ENCODE results near the gene ELL2.
"Not testable (repeated sequence)": the region's sequence is repeated elsewhere in the genome, so short reads cannot be mapped to it uniquely, and the experiment has no call there.

The ELL2 gene

DNA sequence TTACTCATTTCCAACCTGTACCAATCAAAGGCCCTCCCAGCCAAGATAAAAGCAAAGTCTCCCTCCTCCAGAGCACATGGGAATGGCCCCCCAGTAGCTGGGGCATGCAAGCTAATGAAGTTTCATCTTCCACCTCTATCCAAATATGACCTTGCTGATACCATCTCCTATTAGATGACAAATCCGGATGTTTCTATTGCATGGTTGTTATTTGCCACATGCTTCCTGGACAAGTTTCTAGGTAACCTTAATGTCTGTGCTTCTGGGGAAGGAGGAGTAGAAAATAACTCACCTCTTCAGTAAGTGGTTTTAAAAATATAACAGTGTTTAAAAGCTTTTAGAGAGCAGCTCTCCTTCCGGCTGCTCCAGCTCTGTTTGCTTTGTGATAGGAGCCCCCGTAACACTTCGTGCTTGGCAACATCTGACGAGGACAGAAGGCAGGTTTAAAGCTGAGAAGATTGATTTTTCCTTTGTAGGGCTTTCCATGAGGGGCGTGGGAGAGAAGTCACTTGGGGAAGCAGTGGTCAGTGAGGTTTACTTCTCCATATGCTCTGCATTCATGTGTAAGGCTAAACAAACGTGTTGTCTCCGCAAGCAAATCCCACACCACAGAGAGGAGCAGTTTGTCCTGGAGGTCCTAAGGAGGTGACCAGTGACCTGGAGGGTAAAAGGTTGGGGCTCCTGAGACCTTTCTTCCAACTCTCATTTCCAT, 98.8 kb downstream of the ELL2 start:
- DNase-seq (ENCODE audit: low read depth in 4 of 4, low spot score in 1 of 4) = no peak

DNA sequence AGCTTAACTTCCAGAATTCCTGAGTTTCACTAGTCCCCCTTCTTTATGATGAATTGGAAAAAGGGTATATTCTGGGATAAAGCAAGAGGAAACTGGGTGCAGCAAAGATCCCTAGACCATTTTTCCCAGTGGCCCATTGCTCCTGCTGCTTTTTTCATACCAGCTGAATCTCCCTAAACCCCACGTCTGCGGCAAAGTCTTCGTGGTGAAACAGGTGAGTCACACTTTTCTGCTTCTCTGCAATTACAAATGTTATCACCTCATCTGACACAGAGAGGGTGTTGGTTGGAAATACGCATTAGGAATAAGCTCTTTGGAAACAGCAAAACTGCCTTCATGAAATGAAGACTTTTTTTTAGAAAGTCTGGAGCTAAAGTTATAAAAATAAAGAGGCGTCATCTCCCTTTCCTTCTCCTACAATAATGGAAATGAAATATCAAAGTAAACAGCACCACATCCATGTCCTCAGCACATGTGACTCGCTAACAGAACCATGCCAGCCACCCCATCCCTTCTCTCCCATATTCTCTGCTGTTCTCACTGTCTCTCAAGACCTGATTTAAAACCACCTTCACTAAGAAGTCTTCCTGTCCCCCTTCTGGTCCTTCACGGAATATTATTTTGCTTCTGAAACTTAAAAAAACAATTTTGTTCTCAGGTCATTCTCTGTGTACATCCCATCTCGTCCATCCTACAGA, 99.6 kb downstream of the ELL2 start:
- DNase-seq (ENCODE audit: low read depth in 4 of 4, low spot score in 1 of 4) = no peak

DNA sequence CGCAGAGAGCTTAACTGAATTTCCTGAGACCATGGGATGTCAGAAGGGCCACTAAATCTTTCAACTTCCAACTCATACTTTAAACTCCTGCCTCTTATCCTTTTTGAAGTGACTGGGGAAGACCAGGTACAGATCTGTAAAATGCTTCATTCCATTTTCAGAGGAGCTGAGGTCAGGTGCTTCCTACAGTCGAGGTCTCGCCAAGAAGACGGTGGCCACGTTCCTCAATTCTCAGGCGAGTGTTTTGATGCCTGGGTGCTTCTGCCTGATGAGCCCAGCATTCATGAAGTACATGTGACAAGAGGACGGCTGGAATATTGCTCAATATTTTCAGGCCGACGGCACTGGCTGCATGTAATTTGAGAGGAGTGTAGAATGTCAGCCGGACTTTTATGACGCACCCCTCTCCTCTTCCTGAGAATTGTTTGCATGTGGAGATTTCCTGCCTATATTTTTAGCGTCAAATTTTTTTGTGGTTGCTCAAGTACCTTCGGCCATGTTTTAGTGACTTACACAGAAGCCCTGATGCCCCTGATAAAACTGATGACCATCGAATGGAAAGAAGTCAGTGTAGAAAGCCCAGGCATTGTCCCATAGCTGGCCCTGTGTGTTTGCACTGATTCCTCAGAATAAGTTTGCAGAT, 100.3 kb downstream of the ELL2 start:
- DNase-seq (ENCODE audit: low read depth in 4 of 4, low spot score in 1 of 4) = no peak

DNA sequence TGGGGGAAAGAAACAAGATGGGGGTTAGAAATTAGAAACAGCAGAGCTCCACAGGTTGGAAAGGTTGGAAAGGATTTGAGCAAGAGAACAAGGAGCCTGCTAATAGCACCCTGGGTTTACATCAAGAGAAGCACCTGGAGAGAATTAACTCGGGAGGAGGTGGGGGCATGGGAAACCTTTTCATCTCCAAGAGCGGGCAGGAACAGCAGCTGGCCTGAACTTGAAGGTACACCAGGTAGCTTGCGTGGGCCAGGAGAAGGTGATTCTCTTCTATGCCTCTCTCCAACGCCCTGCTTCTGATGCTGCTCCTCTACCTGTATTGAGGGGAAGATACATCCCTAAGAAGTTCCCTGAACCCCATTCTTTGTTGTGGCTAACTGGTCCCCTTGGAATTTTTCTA, 102.0 kb downstream of the ELL2 start:
- no peak for DNase-seq (ENCODE audit: low read depth in 4 of 4, low spot score in 1 of 4)

DNA sequence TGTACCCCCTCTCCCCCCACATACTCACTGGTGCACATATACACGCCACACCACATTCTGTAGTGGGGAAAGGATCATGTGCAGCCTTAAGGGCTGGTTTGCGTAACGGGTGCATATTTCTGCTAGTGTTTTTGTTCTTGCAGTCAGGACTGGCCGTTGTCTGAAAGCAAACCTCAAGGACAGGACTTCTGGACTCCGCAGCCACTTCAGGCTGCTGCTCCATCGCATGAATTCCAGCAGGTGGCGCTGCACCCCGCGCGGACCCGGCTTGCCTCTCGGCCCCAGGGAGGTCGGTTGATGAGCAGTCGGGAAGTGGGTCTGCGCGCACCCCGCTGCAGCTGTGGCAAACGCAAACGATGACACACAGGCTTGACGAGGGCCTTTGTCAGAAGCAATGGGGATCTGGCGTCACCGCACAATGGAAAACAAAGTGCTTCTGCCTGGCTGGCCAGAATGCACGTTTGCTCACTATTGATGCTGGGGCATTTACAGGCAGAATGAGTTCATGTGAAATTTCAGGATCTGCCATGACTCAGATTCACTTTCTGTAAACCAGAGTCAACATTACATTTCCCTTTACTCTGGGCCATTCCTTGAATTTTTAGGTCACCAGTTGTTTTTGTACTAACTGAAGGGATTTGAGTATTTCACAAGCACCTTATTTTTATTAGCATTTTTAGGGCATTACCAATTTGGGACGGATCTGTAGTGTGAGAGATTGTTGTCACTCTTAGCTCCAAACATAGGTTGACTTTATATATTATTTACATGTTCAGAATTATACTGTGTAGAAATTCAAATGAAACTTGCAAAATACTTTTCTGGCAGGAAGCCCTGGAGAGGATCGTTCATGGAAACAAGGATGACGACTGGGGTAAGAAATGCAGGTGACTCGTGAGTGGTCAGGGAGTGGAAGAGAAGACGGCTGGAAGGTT, 102.7 kb downstream of the ELL2 start:
- DNase-seq (ENCODE audit: low read depth in 4 of 4, low spot score in 1 of 4) = peak; percentile 81 to 92 (median 90)

DNA sequence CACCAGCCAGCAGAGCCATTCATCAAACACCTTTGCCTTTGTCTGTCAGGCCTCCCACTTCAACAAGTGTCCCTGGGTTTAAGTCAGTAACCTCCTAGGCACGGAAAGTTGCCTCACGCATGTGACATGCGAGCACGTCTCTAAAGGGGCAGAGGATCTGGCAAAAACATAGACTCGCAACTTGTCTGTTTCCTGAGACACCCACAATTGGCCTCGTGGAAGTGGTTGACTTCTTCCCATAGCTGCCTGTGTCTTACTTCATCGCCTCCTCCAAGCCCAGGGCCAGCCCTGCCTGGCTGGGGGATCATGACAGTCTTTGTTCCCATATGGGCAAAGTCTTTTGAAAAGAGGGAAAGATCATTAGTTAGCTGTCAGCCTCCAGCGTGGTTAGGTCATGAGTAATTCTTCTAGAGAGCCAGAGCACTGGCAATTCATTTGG, 103.6 kb downstream of the ELL2 start:
- DNase-seq (ENCODE audit: low read depth in 4 of 4, low spot score in 1 of 4) = no peak

DNA sequence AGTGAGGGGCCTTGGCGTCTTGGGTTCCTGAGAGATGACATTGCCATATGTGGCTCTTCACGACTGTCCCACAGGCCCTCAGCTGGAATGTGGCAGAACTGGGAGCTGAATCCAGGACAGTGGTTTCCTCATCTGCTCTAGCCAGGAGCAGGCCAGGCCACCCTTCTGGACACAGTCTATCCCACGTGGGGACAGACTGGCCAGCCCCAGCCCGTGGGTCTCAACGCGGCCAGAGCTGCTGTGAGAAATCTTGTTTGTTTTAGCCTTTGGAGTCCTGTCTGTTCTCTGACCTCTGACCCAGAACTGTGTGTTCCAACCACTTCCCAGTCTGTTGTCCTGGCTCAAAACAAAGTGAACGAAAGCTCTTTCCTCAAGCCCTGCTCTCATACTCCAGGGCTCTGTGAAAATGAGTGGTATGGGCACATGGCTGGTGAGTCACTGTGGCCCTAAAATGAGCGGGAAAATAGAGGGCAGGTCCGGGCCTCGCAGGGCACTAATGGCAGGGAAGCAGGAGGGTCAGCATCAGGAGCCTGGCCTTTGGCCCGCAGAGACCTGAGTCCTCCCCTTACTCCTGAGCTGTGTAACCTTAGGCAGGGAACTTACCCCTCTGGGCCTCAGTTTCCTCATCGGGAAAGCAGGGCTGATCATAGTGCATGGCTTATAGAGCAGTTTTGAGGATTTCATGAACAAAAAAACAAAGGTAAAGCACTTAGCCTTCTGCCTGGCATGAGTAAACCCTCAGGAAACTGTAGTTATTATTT, 104.3 kb downstream of the ELL2 start:
- DNase-seq (ENCODE audit: low read depth in 4 of 4, low spot score in 1 of 4) = no peak

DNA sequence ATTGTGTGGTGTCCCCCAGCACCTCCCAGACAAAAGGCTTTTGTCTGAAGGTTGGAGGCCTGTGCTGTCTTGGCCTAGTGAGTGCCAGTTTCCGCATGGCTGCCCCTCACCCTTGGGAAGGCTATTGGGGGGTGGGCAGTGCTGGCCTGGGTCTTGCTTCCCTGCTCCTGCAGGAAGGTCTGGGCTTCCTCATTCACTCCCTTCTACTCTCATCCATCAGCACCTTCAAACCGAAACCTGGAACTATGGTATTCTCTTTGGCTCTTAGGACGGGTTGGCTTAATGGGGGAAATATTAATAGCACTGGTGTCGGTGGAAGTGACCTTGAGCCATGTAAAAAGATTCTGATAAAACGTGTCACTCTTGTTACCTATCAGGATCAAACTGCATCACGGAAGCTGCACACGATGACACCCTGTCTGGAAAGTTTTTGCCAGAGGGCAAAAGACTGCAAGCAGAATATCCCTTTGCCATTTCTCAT, 105.1 kb downstream of the ELL2 start:
- DNase-seq (ENCODE audit: low read depth in 4 of 4, low spot score in 1 of 4) = no peak

DNA sequence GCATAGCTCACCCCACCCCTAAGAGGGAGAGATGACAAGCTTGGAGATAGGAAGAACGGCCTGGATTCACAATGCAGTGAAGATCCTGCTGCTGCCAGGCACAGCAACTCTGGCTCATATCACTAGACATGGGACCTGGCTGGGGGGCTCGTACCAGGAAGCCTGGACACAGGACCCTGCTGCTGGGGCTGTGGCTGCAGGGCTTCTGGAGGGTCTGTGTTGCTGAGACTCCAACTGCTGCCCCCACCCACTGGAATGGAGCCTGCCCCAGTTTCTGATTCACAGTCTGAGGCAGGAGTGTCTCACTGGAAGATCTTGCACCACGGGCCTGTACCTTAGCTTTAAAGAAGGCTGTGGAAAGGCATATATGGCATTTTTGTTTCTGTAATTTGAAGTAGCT, 108.2 kb downstream of the ELL2 start:
- no peak for DNase-seq (ENCODE audit: low read depth in 4 of 4, low spot score in 1 of 4)

DNA sequence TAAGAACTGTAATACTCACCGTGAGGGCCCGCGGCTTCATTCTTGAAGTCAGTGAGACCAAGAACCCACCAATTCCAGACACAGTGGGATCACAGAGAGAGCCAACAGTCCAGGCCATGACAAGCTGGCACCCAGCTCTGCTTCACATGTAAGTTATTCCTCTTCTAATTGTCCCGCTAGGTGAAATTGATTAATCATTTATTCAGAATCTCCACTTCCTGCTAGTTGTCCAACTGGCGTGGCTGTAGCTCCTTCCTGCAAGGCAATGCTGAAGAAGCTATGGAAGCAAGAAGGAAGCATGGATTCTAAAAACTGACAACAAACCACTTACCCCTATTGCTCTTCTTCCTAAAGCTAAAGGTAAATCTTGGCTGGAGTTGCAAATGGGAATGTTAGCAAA, 109.1 kb downstream of the ELL2 start:
- no peak for DNase-seq (ENCODE audit: low read depth in 4 of 4, low spot score in 1 of 4)

DNA sequence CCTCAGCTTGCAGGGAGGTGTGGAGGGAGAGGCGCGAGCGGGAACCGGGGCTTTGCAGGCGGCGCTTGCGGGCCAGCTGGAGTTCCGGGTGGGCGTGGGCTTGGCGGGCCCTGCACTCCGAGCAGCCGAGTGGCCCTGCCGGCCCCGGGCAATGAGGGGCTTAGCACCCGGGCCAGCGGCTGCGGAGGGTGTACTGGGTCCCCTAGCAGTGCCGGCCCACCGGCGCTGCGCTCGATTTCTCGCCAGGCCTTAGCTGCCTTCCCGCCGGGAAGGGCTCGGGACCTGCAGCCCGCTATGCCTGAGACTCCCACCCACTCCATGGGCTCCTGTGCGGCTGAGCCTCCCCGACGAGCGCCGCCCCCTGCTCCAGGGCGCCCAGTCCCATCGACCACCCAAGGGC, 110.5 kb downstream of the ELL2 start:
- not testable (repeated sequence) for DNase-seq (ENCODE audit: low read depth in 4 of 4, low spot score in 1 of 4)

DNA sequence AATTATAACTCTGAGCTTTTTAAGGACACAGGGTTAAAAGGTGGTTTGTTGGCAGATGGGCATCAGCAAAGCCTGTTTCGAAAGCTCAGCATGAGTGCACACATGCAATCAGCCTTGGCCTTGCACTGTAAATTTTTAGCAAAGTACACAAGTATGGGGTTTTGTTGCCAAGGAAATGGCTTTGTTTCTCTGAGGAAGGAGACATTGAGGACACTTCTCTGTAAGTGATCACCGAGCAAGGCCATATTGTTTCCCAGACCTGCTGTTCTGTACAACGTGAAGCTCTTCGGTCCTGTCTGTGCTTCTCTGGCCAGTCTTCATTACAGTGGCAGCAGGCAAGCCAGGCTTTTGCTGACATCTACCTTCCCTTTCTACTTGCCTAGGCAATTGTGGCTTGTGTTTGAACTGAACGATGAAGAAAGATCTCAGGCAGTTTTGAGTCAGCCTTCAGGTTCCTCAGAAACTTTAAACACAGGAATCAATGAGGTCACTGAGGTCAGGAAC, 111.2 kb downstream of the ELL2 start:
- DNase-seq (ENCODE audit: low read depth in 4 of 4, low spot score in 1 of 4) = no peak

DNA sequence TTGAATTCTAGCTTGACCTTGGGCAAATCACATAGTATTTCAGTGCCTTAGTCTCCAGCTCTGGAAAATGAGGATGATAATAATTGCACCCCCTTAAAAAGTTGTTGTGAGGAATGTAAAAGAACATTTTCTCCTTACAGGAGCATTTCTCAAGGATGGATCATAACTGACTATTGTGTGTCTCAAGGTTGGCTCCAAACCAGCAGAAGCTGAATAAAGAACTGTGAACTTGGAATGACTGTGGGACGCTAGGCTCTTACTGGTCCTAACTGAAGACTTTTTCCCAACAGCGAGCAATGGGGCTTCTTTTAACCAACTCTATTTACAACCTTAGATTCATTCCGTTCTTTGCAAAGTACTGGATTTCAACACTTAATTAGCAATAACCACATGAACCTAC, 113.0 kb downstream of the ELL2 start:
- no peak for DNase-seq (ENCODE audit: low read depth in 4 of 4, low spot score in 1 of 4)

DNA sequence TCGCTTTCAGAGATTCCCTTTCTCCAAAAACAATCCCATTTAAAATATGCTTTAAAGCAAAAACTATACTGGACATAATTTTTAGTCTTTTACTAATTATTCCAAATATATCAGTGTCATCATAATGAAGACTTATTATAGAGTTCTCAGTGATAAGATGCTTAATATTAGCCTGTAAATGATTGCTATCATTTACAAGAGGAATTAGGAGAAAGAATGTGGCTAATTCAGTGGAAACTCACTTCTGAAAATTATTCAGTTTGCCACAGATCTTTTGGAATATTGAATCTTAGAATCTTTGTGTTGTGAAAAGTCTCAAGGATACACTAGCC, 114.4 kb downstream of the ELL2 start:
- DNase-seq (ENCODE audit: low read depth in 4 of 4, low spot score in 1 of 4) = no peak

DNA sequence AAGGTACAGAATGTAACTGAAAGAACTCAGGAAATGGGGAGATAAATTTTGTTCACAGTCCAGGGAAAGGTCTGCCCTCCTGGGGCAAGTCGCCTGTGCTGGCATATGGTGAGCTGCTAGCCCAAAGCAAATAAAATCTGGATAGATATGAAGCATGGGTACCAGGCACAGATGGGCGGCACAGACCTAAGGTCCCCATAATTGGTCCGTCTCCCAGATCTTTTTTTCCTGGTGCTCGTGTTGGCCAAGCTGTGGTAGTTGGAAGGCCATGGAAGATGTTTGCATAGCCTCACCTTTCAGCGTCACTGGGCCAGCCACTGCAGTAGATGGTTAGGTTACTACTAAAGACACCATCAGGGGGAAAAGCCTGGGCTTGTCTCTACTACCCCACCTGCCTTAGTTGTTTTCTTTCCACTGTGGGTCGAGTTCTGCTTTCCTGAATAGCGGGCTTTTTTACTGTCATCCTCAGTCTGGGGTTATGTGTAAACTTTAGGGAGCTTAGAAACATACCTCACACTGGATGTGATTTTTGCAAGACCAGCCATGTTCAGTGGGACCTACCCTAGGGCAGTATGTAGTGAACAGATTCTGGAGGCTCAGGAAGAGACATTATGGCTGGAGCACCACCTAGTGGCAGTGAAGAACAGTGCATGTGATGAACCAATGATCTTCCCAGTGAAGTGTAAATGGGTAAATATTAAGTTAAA, 114.9 kb downstream of the ELL2 start:
- DNase-seq (ENCODE audit: low read depth in 4 of 4, low spot score in 1 of 4) = peak in 2 of 4 experiments; percentile 31 to 43

DNA sequence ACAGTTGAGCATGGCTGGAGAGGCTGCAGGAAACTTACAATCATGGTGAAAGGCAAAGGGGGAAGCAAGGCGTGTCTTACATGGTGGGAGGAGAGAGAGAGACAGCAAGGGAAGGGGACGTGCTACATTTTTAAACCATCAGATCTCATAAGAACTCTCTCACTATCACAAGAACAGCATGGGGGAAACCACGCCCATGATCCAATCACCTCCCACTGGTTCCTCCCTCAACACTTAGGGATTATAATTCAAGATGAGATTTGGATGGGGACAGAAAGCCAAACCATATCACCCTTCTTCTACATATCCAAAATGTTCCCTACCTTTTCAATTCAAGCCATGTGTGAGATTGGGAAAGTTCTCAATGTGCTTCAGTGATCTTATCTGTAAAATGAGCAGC, 116.3 kb downstream of the ELL2 start:
- DNase-seq (ENCODE audit: low read depth in 4 of 4, low spot score in 1 of 4) = no peak

DNA sequence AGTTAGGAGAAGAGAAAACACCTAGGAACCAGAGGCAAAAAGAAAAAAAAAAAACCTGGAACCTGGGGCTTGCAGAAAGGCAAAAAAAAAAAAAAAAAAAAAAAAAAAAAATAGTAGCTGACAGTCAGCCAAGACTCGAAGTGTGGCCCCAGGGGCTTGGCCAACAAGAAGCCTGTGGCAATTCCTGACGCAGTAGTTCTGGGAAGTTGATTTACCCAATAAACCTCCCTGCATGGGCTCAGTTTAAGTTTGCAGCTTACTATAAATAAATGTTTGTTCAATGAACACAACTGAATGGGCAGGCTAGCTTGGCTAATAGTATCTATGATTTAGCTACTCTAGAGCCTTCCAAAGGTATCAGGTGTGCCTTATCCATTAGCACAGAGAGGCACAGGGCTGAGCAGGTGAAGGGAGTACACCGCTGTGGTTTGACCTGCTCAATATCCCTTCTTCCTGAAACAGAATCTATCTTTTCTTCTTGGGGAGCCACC, 117.9 kb downstream of the ELL2 start:
- no peak for DNase-seq (ENCODE audit: low read depth in 4 of 4, low spot score in 1 of 4)

DNA sequence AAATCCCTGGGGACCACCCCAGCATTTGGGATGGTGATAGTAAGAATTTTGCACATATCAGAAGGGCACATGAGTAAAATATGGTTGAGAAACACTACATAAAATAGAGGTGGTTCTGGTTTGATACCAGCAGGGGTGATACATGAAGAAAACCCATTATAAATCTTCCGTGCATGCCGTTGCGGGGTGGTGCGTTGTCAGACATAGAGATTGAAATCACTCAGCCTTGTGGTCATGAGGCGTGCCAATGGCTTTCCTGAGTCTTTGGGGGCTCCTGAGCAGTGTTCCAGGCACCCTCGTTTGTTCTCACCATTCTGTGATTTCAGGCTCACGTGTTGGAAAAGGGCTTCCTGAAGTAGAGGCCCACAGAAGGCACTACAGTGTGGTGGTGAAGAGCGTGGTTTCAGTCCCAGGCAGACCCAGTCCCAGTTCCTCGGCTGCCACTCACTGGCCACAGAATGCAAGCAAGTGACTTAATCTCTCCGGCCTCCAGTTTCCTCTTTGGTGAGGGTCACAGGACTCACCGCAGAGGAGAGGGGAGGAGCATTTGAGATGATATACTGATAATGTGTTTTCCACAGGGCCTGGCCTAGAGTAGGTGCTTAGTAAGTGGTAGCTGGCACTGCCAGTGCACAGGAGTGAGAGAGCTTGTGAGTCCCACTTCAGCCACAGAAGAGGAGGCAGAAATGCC, 118.7 kb downstream of the ELL2 start:
- DNase-seq (ENCODE audit: low read depth in 4 of 4, low spot score in 1 of 4) = no peak

All from stimulated activated CD4-positive, alpha-beta T cell treated with anti-CD3 and anti-CD28 coated beads, Interleukin-1b, Interleukin-23, amount 100 ng/mL, for 24 hours (primary cell).